Smooth muscle cell (in vitro differentiated cells): ENCODE data around the gene UGGT1. TPM values are rescaled to one million over a fixed set of nuclear protein-coding genes. Genes with fewer than 3 reads are reported as not detected.

ENCODE experiments used
- DNase-seq: peaks from one replicate; lab custom pipeline; 2025; ENCODE audit not compliant: unreplicated experiment; lab: John Stamatoyannopoulos, UW
- H2AFZ ChIP-seq: fragments of 200-600 bp; sonication (generic); 2 replicates; pipeline ENCODE4 v1.6.0; 2016; ENCODE audit warnings: antibody characterized with exemption, low read depth, mild to moderate bottlenecking
- H3F3A ChIP-seq: fragments of 200-600 bp; sonication (generic); 2 replicates; pipeline ENCODE4 v1.6.0; 2017; ENCODE audit warnings: antibody characterized with exemption, low read depth
- H3K27ac ChIP-seq: fragments of 200-600 bp; sonication (generic); 2 replicates; pipeline ENCODE4 v1.5.1; 2016; ENCODE audit warnings: low read depth, mild to moderate bottlenecking
- H3K27me3 ChIP-seq: fragments of 200-600 bp; sonication (generic); 2 replicates; pipeline ENCODE4 v1.6.1; 2016; ENCODE audit warnings: low read depth, mild to moderate bottlenecking
- H3K36me3 ChIP-seq: fragments of 200-600 bp; sonication (generic); 2 replicates; pipeline ENCODE4 v1.5.1; 2016; ENCODE audit warnings: low read depth
- H3K4me1 ChIP-seq: fragments of 200-600 bp; sonication (generic); 2 replicates; pipeline ENCODE4 v1.5.1; 2016; ENCODE audit warnings: low read depth
- H3K4me2 ChIP-seq: fragments of 200-600 bp; sonication (generic); 2 replicates; pipeline ENCODE4 v1.6.0; 2016; ENCODE audit warnings: mild to moderate bottlenecking
- H3K4me3 ChIP-seq: fragments of 200-600 bp; sonication (generic); 2 replicates; pipeline ENCODE4 v1.5.1; 2016; ENCODE audit warnings: mild to moderate bottlenecking
- H3K79me2 ChIP-seq: fragments of 200-600 bp; sonication (generic); 2 replicates; pipeline ENCODE4 v1.6.0; 2016; ENCODE audit warnings: low read depth, mild to moderate bottlenecking
- H3K9ac ChIP-seq: fragments of 200-600 bp; sonication (generic); 2 replicates; pipeline ENCODE4 v1.6.0; 2016; ENCODE audit warnings: low read depth
- H3K9me3 ChIP-seq: fragments of 200-600 bp; sonication (generic); replicated peaks from 2 replicates; pipeline ENCODE4 v1.5.1; 2016; ENCODE audit warnings: low read depth
- H4K20me1 ChIP-seq: fragments of 200-600 bp; sonication (generic); 2 replicates; pipeline ENCODE4 v1.6.0; 2016; ENCODE audit warnings: low read depth
- CTCF ChIP-seq: fragments of 200-600 bp; sonication (generic); IDR thresholded peaks from 2 replicates; pipeline ENCODE4 v1.5.1; 2017; ENCODE audit warnings: borderline replicate concordance, mild to moderate bottlenecking, antibody characterized with exemption; ENCODE audit not compliant: insufficient read depth, poor library complexity, severe bottlenecking
- WGBS: methylation state at CpG from one replicate; pipeline ENCODE4 v1.1.7; 2016; ENCODE audit warnings: low lambda C conversion rate; 5-methylcytosine and 5-hydroxymethylcytosine counted together
- polyA plus RNA-seq: library from polyadenylated mRNA; unstranded; fragments of >200 nt; fragmentation: Nextera tagmentation; extraction: Ambion mirVana; gene quantifications from 2 replicates; pipeline ENCODE4 v1.2.1, GENCODE V29; 2016
- total RNA-seq: library from RNA; depleted of rRNA; stranded (reverse); fragments of >200 nt; gene quantifications from 2 replicates; pipeline ENCODE4 v1.2.3, GENCODE V29; 2014

Gene UGGT1
- total and polyA plus RNA-seq, 2 experiments from 2014 or later: 14.3 to 46.3 TPM

GRCh38 chr2:128196026-128196425 is 105.0 kb downstream of the UGGT1 start:
- Histone ChIP-seq H3K4me3 (no peak overlapping the region), H4K20me1 (peaks cover 5% of the 10 kb centered on the region), H3K9me3 (no peaks in the 10 kb centered on the region), H3K36me3 (no peaks in the 10 kb centered on the region), H3K27me3 (no peaks in the 10 kb centered on the region), H3K9ac (no peak overlapping the region), H3K4me2 (no peak overlapping the region), H3F3A (no peaks in the 10 kb centered on the region), H3K27ac (no peak overlapping the region), H3K79me2 (no peaks in the 10 kb centered on the region), H3K4me1 (no peaks in the 10 kb centered on the region), H2AFZ (no peak overlapping the region)
- TF ChIP-seq CTCF: no peak
- no peak for DNase-seq
- 85% methylated on average over 5 of the region's 5 CpGs for WGBS

GRCh38 chr2:128196471-128196931 is 105.5 kb downstream of the UGGT1 start:
- H3K79me2 ChIP-seq: no peaks in the 10 kb centered on the region
- H3K36me3 ChIP-seq: no peaks in the 10 kb centered on the region
- no peak overlapping the region for H3K4me3 ChIP-seq
- WGBS: 66% methylated on average over 6 of the region's 6 CpGs
- H3K9me3 ChIP-seq: no peaks in the 10 kb centered on the region
- no peak for DNase-seq
- H2AFZ ChIP-seq: no peak overlapping the region
- no peak overlapping the region for H3K27ac ChIP-seq
- peaks cover 5% of the 10 kb centered on the region for H4K20me1 ChIP-seq
- H3K9ac ChIP-seq: no peak overlapping the region
- H3F3A ChIP-seq: no peaks in the 10 kb centered on the region
- TF ChIP-seq CTCF: no peak
- no peak overlapping the region for H3K4me2 ChIP-seq
- H3K27me3 ChIP-seq: no peaks in the 10 kb centered on the region
- no peaks in the 10 kb centered on the region for H3K4me1 ChIP-seq

GRCh38 chr2:128197059-128197458 is 106.1 kb downstream of the UGGT1 start:
- H3K9me3 ChIP-seq: no peaks in the 10 kb centered on the region
- no peak for TF ChIP-seq CTCF
- H3K27me3 ChIP-seq: no peaks in the 10 kb centered on the region
- DNase-seq: no peak
- H3K79me2 ChIP-seq: no peaks in the 10 kb centered on the region
- H3K4me3 ChIP-seq: no peak overlapping the region
- H2AFZ ChIP-seq: no peak overlapping the region
- H3K4me2 ChIP-seq: no peak overlapping the region
- no peaks in the 10 kb centered on the region for H3K36me3 ChIP-seq
- H3K4me1 ChIP-seq: no peaks in the 10 kb centered on the region
- no peak overlapping the region for H3K27ac ChIP-seq
- H3K9ac ChIP-seq: no peak overlapping the region
- peaks cover 5% of the 10 kb centered on the region for H4K20me1 ChIP-seq
- H3F3A ChIP-seq: no peaks in the 10 kb centered on the region
- WGBS: 98% methylated on average over 8 of the region's 8 CpGs

- H3K9me3 ChIP-seq: no peaks in the 10 kb centered on the region
- DNase-seq: no peak
- no peaks in the 10 kb centered on the region for H3F3A ChIP-seq
- no peaks in the 10 kb centered on the region for H3K36me3 ChIP-seq
- no peaks in the 10 kb centered on the region for H3K27me3 ChIP-seq
- TF ChIP-seq CTCF: no peak
- H2AFZ ChIP-seq: no peak overlapping the region
- no peaks in the 10 kb centered on the region for H3K4me1 ChIP-seq
- H4K20me1 ChIP-seq: peaks cover 2% of the 10 kb centered on the region
- no peak overlapping the region for H3K4me3 ChIP-seq
- WGBS: 95% methylated on average over 3 of the region's 3 CpGs
- no peak overlapping the region for H3K27ac ChIP-seq
- H3K79me2 ChIP-seq: no peaks in the 10 kb centered on the region
- no peak overlapping the region for H3K9ac ChIP-seq
- no peak overlapping the region for H3K4me2 ChIP-seq
Observed at GRCh38 chr2:128198656-128199055, 107.7 kb downstream of the UGGT1 start.
